ENCODE data around the gene RFX1. TPM values are rescaled to one million over a fixed set of nuclear protein-coding genes. Genes with fewer than 3 reads are reported as not detected.

RFX1 gene
- polyA plus RNA-seq, 1 donor from 2014 or later = 2.2 TPM

GRCh38 chr19:13999085-13999484 lies 7.0 kb downstream of the RFX1 start:
- H3K79me2 ChIP-seq (replicated peaks; ENCODE audit: insufficient read depth, low read length) = peaks cover 26% of the 10 kb centered on the region
- no peaks in the 10 kb centered on the region for H3K36me3 ChIP-seq (ENCODE audit: insufficient read depth, low read length)
- H3K27ac ChIP-seq (ENCODE audit: low read length) = no peak overlapping the region
- H4K20me1 ChIP-seq (ENCODE audit: insufficient read depth) = no peaks in the 10 kb centered on the region
- TF ChIP-seq MXI1 (conservative IDR thresholded peaks at IDR 0.05; ENCODE audit: poor library complexity, severe bottlenecking) (no peak), RAD21 (conservative IDR thresholded peaks at IDR 0.05) (no peak), CTCF (IDR thresholded peaks at IDR 0.05; ENCODE audit: poor library complexity, severe bottlenecking) (no peak), REST (IDR thresholded peaks at IDR 0.05; ENCODE audit: borderline replicate concordance) (no peak), POLR2AphosphoS5 (IDR thresholded peaks at IDR 0.05) (no peak), SMC3 (conservative IDR thresholded peaks at IDR 0.05; ENCODE audit: poor library complexity) (no peak), EP300 (conservative IDR thresholded peaks at IDR 0.05; ENCODE audit: poor library complexity, severe bottlenecking) (no peak), EZH2 (IDR thresholded peaks at IDR 0.05; ENCODE audit: borderline replicate concordance, insufficient read depth, low read length, poor library complexity, severe bottlenecking) (no peak), TAF1 (IDR thresholded peaks at IDR 0.05; ENCODE audit: low read depth) (no peak)
- H3K9me3 ChIP-seq (ENCODE audit: low read length) = peaks cover 7% of the 10 kb centered on the region
- no peaks in the 10 kb centered on the region for H3F3A ChIP-seq (ENCODE audit: insufficient read depth, low read length, poor library complexity, severe bottlenecking)
- H3K27me3 ChIP-seq (ENCODE audit: insufficient read depth, low read depth, low read length) = no peaks in the 10 kb centered on the region
- H3K4me2 ChIP-seq (ENCODE audit: low read length) = no peak overlapping the region
- H3K9me2 ChIP-seq (ENCODE audit: insufficient read depth, low read length) = no peaks in the 10 kb centered on the region
- H3K9ac ChIP-seq (ENCODE audit: low read length) = no peak overlapping the region
- H2AFZ ChIP-seq (ENCODE audit: low read depth, low read length) = no peak overlapping the region
- no peak overlapping the region for H3K4me3 ChIP-seq (ENCODE audit: low read length)

- Histone ChIP-seq H3K4me3 (ENCODE audit: low read length) (no peak overlapping the region), H3K27ac (ENCODE audit: low read length) (no peak overlapping the region), H2AFZ (ENCODE audit: low read depth, low read length) (no peak overlapping the region), H3K36me3 (ENCODE audit: insufficient read depth, low read length) (no peaks in the 10 kb centered on the region), H3K9ac (ENCODE audit: low read length) (no peak overlapping the region), H4K20me1 (ENCODE audit: insufficient read depth) (no peaks in the 10 kb centered on the region), H3K9me3 (ENCODE audit: low read length) (peaks cover 7% of the 10 kb centered on the region), H3K79me2 (replicated peaks; ENCODE audit: insufficient read depth, low read length) (peaks cover 26% of the 10 kb centered on the region), H3K4me2 (ENCODE audit: low read length) (no peak overlapping the region), H3K9me2 (ENCODE audit: insufficient read depth, low read length) (no peaks in the 10 kb centered on the region), H3K27me3 (ENCODE audit: insufficient read depth, low read depth, low read length) (no peaks in the 10 kb centered on the region), H3F3A (ENCODE audit: insufficient read depth, low read length, poor library complexity, severe bottlenecking) (no peaks in the 10 kb centered on the region)
- TF ChIP-seq SMC3 (conservative IDR thresholded peaks at IDR 0.05; ENCODE audit: poor library complexity) (no peak), EP300 (conservative IDR thresholded peaks at IDR 0.05; ENCODE audit: poor library complexity, severe bottlenecking) (no peak), MXI1 (conservative IDR thresholded peaks at IDR 0.05; ENCODE audit: poor library complexity, severe bottlenecking) (no peak), RAD21 (conservative IDR thresholded peaks at IDR 0.05) (no peak)
Observed at GRCh38 chr19:13998426-13998825, 7.7 kb downstream of the RFX1 start.

- Histone ChIP-seq H4K20me1 (ENCODE audit: insufficient read depth) (no peaks in the 10 kb centered on the region), H3K36me3 (ENCODE audit: insufficient read depth, low read length) (no peaks in the 10 kb centered on the region), H3K9me3 (ENCODE audit: low read length) (peaks cover 7% of the 10 kb centered on the region), H2AFZ (ENCODE audit: low read depth, low read length) (no peak overlapping the region), H3K79me2 (replicated peaks; ENCODE audit: insufficient read depth, low read length) (peaks cover 26% of the 10 kb centered on the region), H3F3A (ENCODE audit: insufficient read depth, low read length, poor library complexity, severe bottlenecking) (no peaks in the 10 kb centered on the region), H3K4me3 (ENCODE audit: low read length) (no peak overlapping the region), H3K9me2 (ENCODE audit: insufficient read depth, low read length) (no peaks in the 10 kb centered on the region), H3K9ac (ENCODE audit: low read length) (no peak overlapping the region), H3K4me2 (ENCODE audit: low read length) (no peak overlapping the region), H3K27me3 (ENCODE audit: insufficient read depth, low read depth, low read length) (no peaks in the 10 kb centered on the region), H3K27ac (ENCODE audit: low read length) (no peak overlapping the region)
- no peak for TF ChIP-seq EP300 (conservative IDR thresholded peaks at IDR 0.05; ENCODE audit: poor library complexity, severe bottlenecking)
Observed at GRCh38 chr19:13997631-13997962, 8.5 kb downstream of the RFX1 start.

Data from neural cell (in vitro differentiated cells).